HepG2 (cell line): Measurements from ENCODE around the gene TMEM14B. TPM values are rescaled to one million over a fixed set of nuclear protein-coding genes. Genes with fewer than 3 reads are reported as not detected.

Source experiments
- ARNT2 ChIP-seq: sonication (generic); formaldehyde crosslinking; IDR thresholded peaks from 2 replicates; pipeline ENCODE4 v1.8.0; 2022; ENCODE audit warnings: mild to moderate bottlenecking, low read depth, missing genetic modification reagents, moderate library complexity
- DR1 ChIP-seq: sonication (generic); formaldehyde crosslinking; IDR thresholded peaks from 2 replicates; pipeline ENCODE4 v1.8.0; 2021; ENCODE audit warnings: mild to moderate bottlenecking, missing genetic modification reagents, inconsistent platforms
- EEA1 ChIP-seq: sonication (generic); formaldehyde crosslinking; IDR thresholded peaks from 2 replicates; pipeline ENCODE4 v1.5.1; 2020; ENCODE audit warnings: mild to moderate bottlenecking, missing genetic modification reagents, borderline replicate concordance
- ERF ChIP-seq: IDR thresholded peaks from 2 replicates; pipeline ENCODE4 v1.6.1; 2018; ENCODE audit warnings: missing biosample characterization, missing genetic modification reagents
- FOXA3 ChIP-seq: IDR thresholded peaks from 2 replicates; pipeline ENCODE4 v1.6.1; 2016; ENCODE audit warnings: missing genetic modification reagents, missing compliant biosample characterization
- FOXO1 ChIP-seq: sonication (generic); formaldehyde crosslinking; IDR thresholded peaks from 2 replicates; pipeline ENCODE4 v1.4.0; 2020; ENCODE audit warnings: missing genetic modification reagents
- HNRNPL ChIP-seq: fragments of 200-400 bp; formaldehyde crosslinking; IDR thresholded peaks from 2 replicates; pipeline ENCODE4 v1.6.1; 2017; ENCODE audit warnings: mild to moderate bottlenecking, low read depth, low read length
- KDM5B ChIP-seq: sonication (generic); formaldehyde crosslinking; IDR thresholded peaks from 2 replicates; pipeline ENCODE4 v1.4.0; 2020; ENCODE audit warnings: missing genetic modification reagents, mild to moderate bottlenecking, borderline replicate concordance
- KLF11 ChIP-seq: IDR thresholded peaks from 2 replicates; pipeline ENCODE4 v1.6.1; 2016; ENCODE audit warnings: missing compliant biosample characterization
- KLF12 ChIP-seq: sonication (generic); formaldehyde crosslinking; IDR thresholded peaks from 2 replicates; pipeline ENCODE4 v1.4.0; 2020; ENCODE audit warnings: missing genetic modification reagents, borderline replicate concordance
- MED1 ChIP-seq: sonication (generic); formaldehyde crosslinking; IDR thresholded peaks from 2 replicates; pipeline ENCODE4 v1.4.0; 2020; ENCODE audit warnings: missing genetic modification reagents
- MED8 ChIP-seq: sonication (generic); formaldehyde crosslinking; IDR thresholded peaks from 2 replicates; pipeline ENCODE4 v1.8.1; 2023; ENCODE audit warnings: mild to moderate bottlenecking, missing genetic modification reagents; ENCODE audit not compliant: insufficient replicate concordance
- MIER3 ChIP-seq: IDR thresholded peaks from 2 replicates; pipeline ENCODE4 v1.6.1; 2016; ENCODE audit warnings: missing compliant biosample characterization, borderline replicate concordance
- MLLT10 ChIP-seq: sonication (generic); formaldehyde crosslinking; IDR thresholded peaks from 2 replicates; pipeline ENCODE4 v1.4.0; 2020; ENCODE audit warnings: missing genetic modification reagents
- PHF5A ChIP-seq: IDR thresholded peaks from one replicate; pipeline ENCODE4 v1.6.1; 2018; ENCODE audit warnings: low read depth, missing genetic modification reagents; ENCODE audit not compliant: unreplicated experiment
- SMAD1 ChIP-seq: sonication (generic); formaldehyde crosslinking; IDR thresholded peaks from 2 replicates; pipeline ENCODE4 v1.4.0; 2020; ENCODE audit warnings: missing genetic modification reagents, low read depth, mild to moderate bottlenecking, borderline replicate concordance
- STAT5B ChIP-seq: sonication (generic); formaldehyde crosslinking; IDR thresholded peaks from 2 replicates; pipeline ENCODE4 v1.4.0; 2020; ENCODE audit warnings: missing genetic modification reagents
- ZFP36L2 ChIP-seq: sonication (generic); formaldehyde crosslinking; IDR thresholded peaks from 2 replicates; pipeline ENCODE4 v1.4.0; 2020; ENCODE audit warnings: missing genetic modification reagents
- ZIK1 ChIP-seq: sonication (generic); formaldehyde crosslinking; IDR thresholded peaks from 2 replicates; pipeline ENCODE4 v1.5.0; 2020; ENCODE audit warnings: mild to moderate bottlenecking, low read depth, missing genetic modification reagents, borderline replicate concordance
- ZNF318 ChIP-seq: sonication (generic); formaldehyde crosslinking; IDR thresholded peaks from 2 replicates; pipeline ENCODE4 v1.4.0; 2020; ENCODE audit warnings: mild to moderate bottlenecking, missing genetic modification reagents
- ZNF430 ChIP-seq: sonication (generic); formaldehyde crosslinking; IDR thresholded peaks from 2 replicates; pipeline ENCODE4 v1.9.0; 2021; ENCODE audit warnings: mild to moderate bottlenecking, missing genetic modification reagents
- ZNF552 ChIP-seq: sonication (generic); formaldehyde crosslinking; IDR thresholded peaks from 2 replicates; pipeline ENCODE4 v1.9.0; 2022; ENCODE audit warnings: missing genetic modification reagents, mild to moderate bottlenecking, borderline replicate concordance
- ZNF672 ChIP-seq: sonication (generic); formaldehyde crosslinking; IDR thresholded peaks from 2 replicates; pipeline ENCODE4 v1.8.1; 2022; ENCODE audit warnings: missing genetic modification reagents
- ZNF777 ChIP-seq: sonication (generic); formaldehyde crosslinking; IDR thresholded peaks from 2 replicates; pipeline ENCODE4 v1.4.0; 2020; ENCODE audit warnings: missing genetic modification reagents
- polyA plus RNA-seq, 8 experiments: library from polyadenylated mRNA; depleted of rRNA in 3 of 8; stranded (reverse) in 7 of 8; unstranded in 1 of 8; fragments of >200 nt; fragmentation: Illumina TruSeq in 4 of 8; extraction: Trizol in 4 of 8; gene quantifications; 2 replicates each; pipeline versions ENCODE4 v1.2.1 to v1.2.3, GENCODE V29; 2011 to 2016; ENCODE audit warnings: low read depth in 4 of 8, missing spikeins in 1 of 8, mixed read lengths in 1 of 8; ENCODE audit not compliant: insufficient read depth in 1 of 8
- total RNA-seq, 5 experiments: library from RNA; depleted of rRNA; stranded (reverse); fragments of >200 nt; fragmentation: Illumina TruSeq; extraction: Trizol; gene quantifications; 2 replicates each; pipeline ENCODE4 v1.2.3, GENCODE V29; 2016; ENCODE audit warnings: low read depth in 1 of 5

The TMEM14B gene
- total and polyA plus RNA-seq, 2 of the 13 experiments (the other 11 are each of a cell fraction or from before 2014, with no cell fraction given) = 133 to 200 TPM

- TF ChIP-seq ZNF318 (CRISPR knock-in tag) (peak; percentile 69; the same call in 1 of the 2 replicates), PHF5A (CRISPR knock-in tag) (no peak), ERF (CRISPR knock-in tag) (peak; percentile 96), KLF11 (no peak; the same call in none of the 2 replicates), MIER3 (CRISPR knock-in tag) (peak; percentile 74; the same call in 1 of the 2 replicates), KDM5B (peak; percentile 78; the same call in 1 of the 2 replicates), FOXA3 (peak; percentile 81), EEA1 (CRISPR knock-in tag) (0 out of 2 replicates have a peak, but pooled peaks have one; percentile 76), MLLT10 (CRISPR knock-in tag) (no peak), ZIK1 (CRISPR knock-in tag) (peak; percentile 89), ZNF672 (peak; percentile 78; the same call in 1 of the 2 replicates), FOXO1 (CRISPR knock-in tag) (peak; percentile 82), ZFP36L2 (CRISPR knock-in tag) (no peak), STAT5B (CRISPR knock-in tag) (no peak), KLF12 (CRISPR knock-in tag) (peak; percentile 79; the same call in 1 of the 2 replicates), ZNF552 (CRISPR knock-in tag) (no peak), MED8 (CRISPR knock-in tag) (no peak), HNRNPL (0 out of 2 replicates have a peak, but pooled peaks have one; percentile 52), MED1 (CRISPR knock-in tag) (peak; percentile 88), ZNF430 (CRISPR knock-in tag) (peak; percentile 98), ARNT2 (CRISPR knock-in tag) (peak; percentile 97), DR1 (CRISPR knock-in tag) (peak; percentile 74), SMAD1 (peak; percentile 94; the same call in 1 of the 2 replicates), ZNF777 (CRISPR knock-in tag) (peak; percentile 66; the same call in 1 of the 2 replicates)
Measured at GRCh38 chr6:10722820-10723566, 24.6 kb upstream of the TMEM14B start, which contains the start of gene TMEM14C (continued).
